Ishikawa (cell line): ENCODE data around the gene RAD51B.

ENCODE experiments used
- CEBPB ChIP-seq: IDR thresholded peaks from 2 replicates; pipeline ENCODE4 v1.6.1; 2012
- CREB1 ChIP-seq: IDR thresholded peaks from 2 replicates; pipeline ENCODE4 v1.6.1; 2012; ENCODE audit warnings: low read depth
- EGR1 ChIP-seq: IDR thresholded peaks from 2 replicates; pipeline ENCODE4 v1.6.1; 2012
- EP300 ChIP-seq: IDR thresholded peaks from 2 replicates; pipeline ENCODE4 v1.6.1; 2012; ENCODE audit warnings: borderline replicate concordance
- FOXM1 ChIP-seq: IDR thresholded peaks from 2 replicates; pipeline ENCODE4 v1.6.1; 2012; ENCODE audit warnings: low read depth, borderline replicate concordance
- NFIC ChIP-seq: IDR thresholded peaks from 2 replicates; pipeline ENCODE4 v1.6.1; 2012
- RAD21 ChIP-seq: IDR thresholded peaks from 2 replicates; pipeline ENCODE4 v1.6.1; 2012; ENCODE audit warnings: low read depth
- TAF1 ChIP-seq: IDR thresholded peaks from 2 replicates; pipeline ENCODE4 v1.6.1; 2012; ENCODE audit warnings: low read depth, mild to moderate bottlenecking
- TCF12 ChIP-seq: IDR thresholded peaks from 2 replicates; pipeline ENCODE4 v1.6.1; 2012; ENCODE audit warnings: low read depth
- TEAD4 ChIP-seq: IDR thresholded peaks from 2 replicates; pipeline ENCODE4 v1.6.1; 2012
- YY1 ChIP-seq: IDR thresholded peaks from 2 replicates; pipeline ENCODE4 v1.6.1; 2012; ENCODE audit warnings: low read depth
- ZBTB7A ChIP-seq: IDR thresholded peaks from 2 replicates; pipeline ENCODE4 v1.6.1; 2012; ENCODE audit warnings: low read depth
- TF ChIP-seq, protein P1 (sequence below): IDR thresholded peaks from 2 replicates; pipeline ENCODE4 v1.6.1; 2012
- TF ChIP-seq, protein P2 (sequence below): IDR thresholded peaks from 2 replicates; pipeline ENCODE4 v1.6.1; 2012
- TF ChIP-seq, protein P3 (sequence below): IDR thresholded peaks from 2 replicates; pipeline ENCODE4 v1.6.1; 2012; ENCODE audit warnings: low read depth, mild to moderate bottlenecking

RAD51B gene

DNA sequence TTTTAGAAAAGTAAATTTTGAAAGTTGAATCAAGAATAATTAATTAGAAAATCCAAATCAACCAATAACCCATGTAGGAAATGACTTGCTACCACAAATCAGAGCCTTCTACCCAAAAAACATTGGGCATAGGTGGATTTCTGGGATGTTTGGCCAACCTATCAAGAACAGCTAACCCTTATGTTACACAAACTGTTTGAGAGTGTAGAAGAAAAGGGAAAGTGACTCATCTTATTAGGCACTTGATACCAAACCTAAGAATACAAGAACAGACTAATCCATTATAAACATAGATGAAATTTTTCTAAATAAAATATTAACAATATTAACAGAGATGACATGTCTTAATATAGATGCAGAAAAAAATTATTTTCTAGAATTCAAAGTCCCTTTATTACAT is 712.9 kb downstream of the RAD51B start:
- no peak for TF ChIP-seq EGR1
- no peak for TF ChIP-seq FOXM1
- TF ChIP-seq ZBTB7A: no peak
- no peak for TF ChIP-seq NFIC
- TF ChIP-seq TEAD4: no peak

DNA sequence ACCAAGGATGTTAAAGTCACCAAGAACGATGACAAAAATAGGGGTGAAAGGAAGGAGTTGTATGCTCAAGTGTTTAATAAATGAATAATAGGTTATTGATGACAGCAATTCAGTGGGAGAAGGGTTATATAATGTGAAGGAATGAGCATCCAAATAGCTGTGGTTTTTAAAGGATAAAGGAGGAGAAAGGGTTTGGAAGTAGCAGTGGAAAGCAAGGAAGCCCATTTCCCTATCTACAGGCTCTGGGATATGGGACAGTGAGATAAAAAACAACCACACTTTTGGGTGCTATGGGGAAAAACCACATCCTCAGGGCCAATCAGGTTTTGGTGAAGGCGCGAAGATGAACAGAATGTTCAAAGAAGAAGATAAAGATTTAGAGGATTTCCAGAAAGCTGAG is 714.7 kb downstream of the RAD51B start:
- TF ChIP-seq EP300 (no peak), YY1 (no peak)
- TF ChIP-seq, protein P1, sequence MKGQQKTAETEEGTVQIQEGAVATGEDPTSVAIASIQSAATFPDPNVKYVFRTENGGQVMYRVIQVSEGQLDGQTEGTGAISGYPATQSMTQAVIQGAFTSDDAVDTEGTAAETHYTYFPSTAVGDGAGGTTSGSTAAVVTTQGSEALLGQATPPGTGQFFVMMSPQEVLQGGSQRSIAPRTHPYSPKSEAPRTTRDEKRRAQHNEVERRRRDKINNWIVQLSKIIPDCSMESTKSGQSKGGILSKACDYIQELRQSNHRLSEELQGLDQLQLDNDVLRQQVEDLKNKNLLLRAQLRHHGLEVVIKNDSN: no peak

DNA sequence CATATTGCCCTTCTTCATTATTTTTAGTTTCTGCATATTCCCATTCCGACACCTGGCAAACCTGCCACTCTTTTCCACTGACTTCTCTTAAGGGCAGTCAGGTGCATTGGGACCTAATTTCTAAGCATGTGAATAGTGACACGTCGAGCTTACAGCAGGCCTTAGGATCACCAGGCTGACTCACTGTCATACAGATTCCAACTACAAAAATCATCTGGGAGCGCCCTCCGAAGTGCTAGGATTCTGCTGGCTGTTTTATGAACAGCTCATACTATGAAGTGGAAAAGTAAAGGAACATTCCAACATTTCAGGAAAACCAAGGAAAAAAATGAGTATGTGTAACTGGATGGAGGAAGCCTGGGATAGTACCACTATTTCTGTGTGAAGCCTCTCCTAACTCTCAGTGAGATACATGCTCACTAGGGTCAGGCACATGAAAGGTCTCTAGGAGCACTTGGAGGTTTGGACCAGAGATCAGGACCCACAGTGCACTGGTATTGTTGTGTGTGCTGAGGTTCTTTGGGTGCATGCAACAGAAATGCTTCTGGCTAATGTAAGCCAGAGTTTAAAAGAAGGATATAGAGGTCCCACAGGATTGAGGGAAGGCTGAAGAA is 715.9 kb downstream of the RAD51B start:
- no peak for TF ChIP-seq YY1
- TF ChIP-seq RAD21: no peak
- TF ChIP-seq, protein P2, sequence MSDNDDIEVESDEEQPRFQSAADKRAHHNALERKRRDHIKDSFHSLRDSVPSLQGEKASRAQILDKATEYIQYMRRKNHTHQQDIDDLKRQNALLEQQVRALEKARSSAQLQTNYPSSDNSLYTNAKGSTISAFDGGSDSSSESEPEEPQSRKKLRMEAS: no peak
- no peak for TF ChIP-seq TEAD4
- no peak for TF ChIP-seq EGR1
- TF ChIP-seq NFIC: no peak
- no peak for TF ChIP-seq ZBTB7A
- TF ChIP-seq, protein P1: no peak
- no peak for TF ChIP-seq TAF1
- TF ChIP-seq FOXM1: no peak

DNA sequence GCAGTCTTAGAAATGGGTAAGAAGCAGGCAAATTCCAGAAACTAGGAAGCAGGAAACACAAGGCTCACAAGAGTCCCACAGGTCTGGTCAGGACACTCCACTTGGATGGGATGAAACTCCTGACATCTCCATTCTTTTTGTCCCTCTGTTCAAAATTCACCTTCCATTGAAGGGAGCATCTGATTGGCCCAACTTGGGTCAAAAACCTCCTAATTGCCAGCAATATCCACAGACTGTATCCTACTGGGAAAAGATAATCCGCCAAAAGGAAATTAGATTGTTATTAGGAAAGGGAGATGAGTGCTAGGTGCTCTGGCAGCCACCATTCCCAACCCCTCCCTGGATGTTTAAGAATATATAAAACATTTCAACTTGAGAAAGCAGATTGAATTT is 716.4 kb downstream of the RAD51B start:
- TF ChIP-seq, protein P1: no peak
- TF ChIP-seq NFIC: no peak
- TF ChIP-seq ZBTB7A: no peak
- no peak for TF ChIP-seq YY1
- no peak for TF ChIP-seq CREB1
- TF ChIP-seq FOXM1: no peak
- TF ChIP-seq EP300: no peak
- TF ChIP-seq EGR1: no peak
- no peak for TF ChIP-seq TAF1
- no peak for TF ChIP-seq TEAD4
- TF ChIP-seq CEBPB: no peak
- TF ChIP-seq TCF12: no peak
- no peak for TF ChIP-seq RAD21
- TF ChIP-seq, protein P3, sequence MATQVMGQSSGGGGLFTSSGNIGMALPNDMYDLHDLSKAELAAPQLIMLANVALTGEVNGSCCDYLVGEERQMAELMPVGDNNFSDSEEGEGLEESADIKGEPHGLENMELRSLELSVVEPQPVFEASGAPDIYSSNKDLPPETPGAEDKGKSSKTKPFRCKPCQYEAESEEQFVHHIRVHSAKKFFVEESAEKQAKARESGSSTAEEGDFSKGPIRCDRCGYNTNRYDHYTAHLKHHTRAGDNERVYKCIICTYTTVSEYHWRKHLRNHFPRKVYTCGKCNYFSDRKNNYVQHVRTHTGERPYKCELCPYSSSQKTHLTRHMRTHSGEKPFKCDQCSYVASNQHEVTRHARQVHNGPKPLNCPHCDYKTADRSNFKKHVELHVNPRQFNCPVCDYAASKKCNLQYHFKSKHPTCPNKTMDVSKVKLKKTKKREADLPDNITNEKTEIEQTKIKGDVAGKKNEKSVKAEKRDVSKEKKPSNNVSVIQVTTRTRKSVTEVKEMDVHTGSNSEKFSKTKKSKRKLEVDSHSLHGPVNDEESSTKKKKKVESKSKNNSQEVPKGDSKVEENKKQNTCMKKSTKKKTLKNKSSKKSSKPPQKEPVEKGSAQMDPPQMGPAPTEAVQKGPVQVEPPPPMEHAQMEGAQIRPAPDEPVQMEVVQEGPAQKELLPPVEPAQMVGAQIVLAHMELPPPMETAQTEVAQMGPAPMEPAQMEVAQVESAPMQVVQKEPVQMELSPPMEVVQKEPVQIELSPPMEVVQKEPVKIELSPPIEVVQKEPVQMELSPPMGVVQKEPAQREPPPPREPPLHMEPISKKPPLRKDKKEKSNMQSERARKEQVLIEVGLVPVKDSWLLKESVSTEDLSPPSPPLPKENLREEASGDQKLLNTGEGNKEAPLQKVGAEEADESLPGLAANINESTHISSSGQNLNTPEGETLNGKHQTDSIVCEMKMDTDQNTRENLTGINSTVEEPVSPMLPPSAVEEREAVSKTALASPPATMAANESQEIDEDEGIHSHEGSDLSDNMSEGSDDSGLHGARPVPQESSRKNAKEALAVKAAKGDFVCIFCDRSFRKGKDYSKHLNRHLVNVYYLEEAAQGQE: no peak
- TF ChIP-seq, protein P2: no peak

DNA sequence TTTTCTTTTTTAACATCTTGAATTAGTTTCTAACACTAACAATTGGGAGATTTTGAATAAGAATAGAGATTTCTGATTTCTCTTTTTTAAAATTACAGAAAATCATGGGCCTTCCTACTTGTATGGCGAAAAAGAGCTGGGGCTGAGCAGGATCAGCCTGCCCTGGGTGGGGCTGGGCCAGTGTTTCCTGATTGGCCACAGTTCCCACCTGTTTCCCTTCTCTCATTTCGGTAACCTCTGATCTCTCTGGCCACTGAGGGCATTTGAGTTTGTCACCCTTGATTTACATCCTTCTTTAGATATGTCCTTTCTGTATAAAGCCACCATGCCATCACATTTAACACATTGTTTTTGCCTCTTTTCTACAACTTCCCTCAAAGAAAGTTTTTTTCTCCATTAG is 719.1 kb downstream of the RAD51B start:
- TF ChIP-seq FOXM1: no peak
- TF ChIP-seq CEBPB: no peak
- no peak for TF ChIP-seq TAF1
- TF ChIP-seq TCF12: no peak
- TF ChIP-seq ZBTB7A: no peak
- no peak for TF ChIP-seq EGR1
- TF ChIP-seq, protein P2: no peak
- TF ChIP-seq NFIC: no peak
- TF ChIP-seq TEAD4: no peak
- TF ChIP-seq CREB1: no peak
- TF ChIP-seq, protein P3: no peak
- TF ChIP-seq, protein P1: no peak
- no peak for TF ChIP-seq RAD21
- no peak for TF ChIP-seq EP300
- TF ChIP-seq YY1: no peak

DNA sequence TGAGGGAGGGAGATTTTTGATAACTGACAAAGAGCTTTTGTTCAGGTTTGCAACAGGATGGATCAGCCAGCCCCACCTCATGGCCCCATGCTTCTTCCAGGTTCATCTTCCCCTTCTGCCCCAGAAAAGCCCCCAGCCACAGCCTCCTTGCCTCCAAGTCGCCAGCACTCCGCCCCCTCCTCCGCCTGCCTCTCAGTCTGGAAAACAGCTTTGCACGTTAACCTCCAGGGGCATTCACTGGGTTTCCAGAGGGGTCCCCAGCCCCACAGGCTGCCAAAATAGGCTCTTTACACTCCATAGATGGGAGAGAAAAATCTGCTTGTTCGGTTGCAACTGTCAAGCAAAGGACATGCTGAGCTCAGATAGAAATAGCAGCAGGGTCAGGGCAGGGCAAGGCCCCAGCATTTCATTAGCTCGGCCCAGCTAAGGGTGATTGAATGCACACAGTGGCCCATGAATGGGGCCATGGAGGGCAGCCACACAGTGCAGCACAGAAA is 719.7 kb downstream of the RAD51B start:
- TF ChIP-seq, protein P3: no peak
- TF ChIP-seq YY1 (no peak), CEBPB (no peak), EGR1 (no peak), RAD21 (no peak), CREB1 (no peak), NFIC (no peak), ZBTB7A (no peak), TEAD4 (no peak), TAF1 (no peak), TCF12 (no peak), FOXM1 (no peak), EP300 (no peak)
- TF ChIP-seq, protein P2: no peak
- TF ChIP-seq, protein P1: no peak
